ENCODE measurements around the gene N4BP2L2.
A peak's percentile ranks its signal among the peaks of the same experiment; 100 is the strongest.

N4BP2L2 gene

GRCh38 chr13:32542221-32542620, 3.6 kb upstream of the N4BP2L2 start:
- H3K4me3 ChIP-seq: no peak overlapping the region
- DNase-seq (ENCODE audit: low read depth, low spot score): no peak
- peaks cover 5% of the 10 kb centered on the region; the same call in 1 of the 2 replicates for H3K36me3 ChIP-seq (ENCODE audit: insufficient read depth, low read length)
- TF ChIP-seq EZH2 (IDR thresholded peaks at IDR 0.05) (no peak), POLR2AphosphoS5 (IDR thresholded peaks at IDR 0.05; ENCODE audit: borderline replicate concordance, low read depth, low read length) (no peak), FOXP2 (optimal IDR thresholded peaks at IDR 0.05; ENCODE audit: control extremely low read depth, extremely low read length, insufficient read depth) (no peak)
- no peak overlapping the region for H3K9ac ChIP-seq (ENCODE audit: insufficient read length)
- peaks cover 7% of the 10 kb centered on the region; the same call in 1 of the 2 replicates for H3K9me3 ChIP-seq (ENCODE audit: low read depth, low read length)
- H3K27ac ChIP-seq: no peak overlapping the region

- H3K9me3 ChIP-seq (ENCODE audit: low read depth, low read length): peaks cover 7% of the 10 kb centered on the region; the same call in 1 of the 2 replicates
- DNase-seq (ENCODE audit: low read depth, low spot score): no peak
- H3K27ac ChIP-seq: peak overlapping the region; percentile 92
- TF ChIP-seq EZH2 (IDR thresholded peaks at IDR 0.05) (no peak), FOXP2 (optimal IDR thresholded peaks at IDR 0.05; ENCODE audit: control extremely low read depth, extremely low read length, insufficient read depth) (no peak), POLR2AphosphoS5 (IDR thresholded peaks at IDR 0.05; ENCODE audit: borderline replicate concordance, low read depth, low read length) (no peak)
- peak overlapping the region; percentile 94 for H3K9ac ChIP-seq (ENCODE audit: insufficient read length)
- peak overlapping the region; percentile 94 for H3K4me3 ChIP-seq
- peaks cover 41% of the 10 kb centered on the region for H3K36me3 ChIP-seq (ENCODE audit: insufficient read depth, low read length)
These were observed 413 bp downstream of the N4BP2L2 start for GRCh38 chr13:32538143-32538620.

GRCh38 chr13:32537580-32538142, 934 bp downstream of the N4BP2L2 start:
- Histone ChIP-seq H3K27ac (peak overlapping the region; percentile 92), H3K9ac (ENCODE audit: insufficient read length) (peak overlapping the region; percentile 94), H3K36me3 (ENCODE audit: insufficient read depth, low read length) (peaks cover 45% of the 10 kb centered on the region), H3K4me3 (peak overlapping the region; percentile 94), H3K9me3 (ENCODE audit: low read depth, low read length) (peaks cover 7% of the 10 kb centered on the region; the same call in 1 of the 2 replicates)
- TF ChIP-seq EZH2 (IDR thresholded peaks at IDR 0.05): no peak
- no peak for TF ChIP-seq FOXP2 (optimal IDR thresholded peaks at IDR 0.05; ENCODE audit: control extremely low read depth, extremely low read length, insufficient read depth)
- TF ChIP-seq POLR2AphosphoS5 (IDR thresholded peaks at IDR 0.05; ENCODE audit: borderline replicate concordance, low read depth, low read length): no peak
- no peak for DNase-seq (ENCODE audit: low read depth, low spot score)

GRCh38 chr13:32535748-32536147, 2.8 kb downstream of the N4BP2L2 start:
- no peak for DNase-seq (ENCODE audit: low read depth, low spot score)
- Histone ChIP-seq H3K27ac (no peak overlapping the region), H3K4me3 (no peak overlapping the region), H3K36me3 (ENCODE audit: insufficient read depth, low read length) (peaks cover 54% of the 10 kb centered on the region), H3K9ac (ENCODE audit: insufficient read length) (no peak overlapping the region), H3K9me3 (ENCODE audit: low read depth, low read length) (peaks cover 7% of the 10 kb centered on the region; the same call in 1 of the 2 replicates)
- TF ChIP-seq EZH2 (IDR thresholded peaks at IDR 0.05) (no peak), FOXP2 (optimal IDR thresholded peaks at IDR 0.05; ENCODE audit: control extremely low read depth, extremely low read length, insufficient read depth) (no peak)

GRCh38 chr13:32535115-32535514, 3.5 kb downstream of the N4BP2L2 start:
- H3K9ac ChIP-seq (ENCODE audit: insufficient read length): no peak overlapping the region

GRCh38 chr13:32530841-32531253, 7.7 kb downstream of the N4BP2L2 start:
- TF ChIP-seq FOXP2 (optimal IDR thresholded peaks at IDR 0.05; ENCODE audit: control extremely low read depth, extremely low read length, insufficient read depth) (no peak), POLR2AphosphoS5 (IDR thresholded peaks at IDR 0.05; ENCODE audit: borderline replicate concordance, low read depth, low read length) (no peak), EZH2 (IDR thresholded peaks at IDR 0.05) (no peak)
- Histone ChIP-seq H3K9me3 (ENCODE audit: low read depth, low read length) (no peaks in the 10 kb centered on the region), H3K9ac (ENCODE audit: insufficient read length) (no peak overlapping the region), H3K27ac (no peak overlapping the region), H3K4me3 (no peak overlapping the region), H3K36me3 (ENCODE audit: insufficient read depth, low read length) (peaks cover 63% of the 10 kb centered on the region)
- DNase-seq (ENCODE audit: low read depth, low spot score): no peak

More at GRCh38 chr13:32535115-32535514, 3.5 kb downstream of the N4BP2L2 start:
- no peak for TF ChIP-seq FOXP2 (optimal IDR thresholded peaks at IDR 0.05; ENCODE audit: control extremely low read depth, extremely low read length, insufficient read depth)
- TF ChIP-seq EZH2 (IDR thresholded peaks at IDR 0.05): no peak
- no peak for TF ChIP-seq POLR2AphosphoS5 (IDR thresholded peaks at IDR 0.05; ENCODE audit: borderline replicate concordance, low read depth, low read length)
- Histone ChIP-seq H3K36me3 (ENCODE audit: insufficient read depth, low read length) (peaks cover 59% of the 10 kb centered on the region), H3K27ac (no peak overlapping the region), H3K9me3 (ENCODE audit: low read depth, low read length) (peaks cover 7% of the 10 kb centered on the region; the same call in 1 of the 2 replicates), H3K4me3 (no peak overlapping the region)
- no peak for DNase-seq (ENCODE audit: low read depth, low spot score)

GRCh38 chr13:32528358-32528757, 10.2 kb downstream of the N4BP2L2 start:
- no peak for TF ChIP-seq FOXP2 (optimal IDR thresholded peaks at IDR 0.05; ENCODE audit: control extremely low read depth, extremely low read length, insufficient read depth)
- TF ChIP-seq EZH2 (IDR thresholded peaks at IDR 0.05): no peak
- no peak for TF ChIP-seq POLR2AphosphoS5 (IDR thresholded peaks at IDR 0.05; ENCODE audit: borderline replicate concordance, low read depth, low read length)
- H3K27ac ChIP-seq: no peak overlapping the region
- H3K9me3 ChIP-seq (ENCODE audit: low read depth, low read length): no peaks in the 10 kb centered on the region
- no peak overlapping the region for H3K9ac ChIP-seq (ENCODE audit: insufficient read length)
- peaks cover 58% of the 10 kb centered on the region for H3K36me3 ChIP-seq (ENCODE audit: insufficient read depth, low read length)
- H3K4me3 ChIP-seq: no peak overlapping the region
- DNase-seq (ENCODE audit: low read depth, low spot score): no peak

- H3K4me3 ChIP-seq: no peak overlapping the region
- H3K9ac ChIP-seq (ENCODE audit: insufficient read length): no peak overlapping the region
- no peaks in the 10 kb centered on the region for H3K9me3 ChIP-seq (ENCODE audit: low read depth, low read length)
- no peak overlapping the region for H3K27ac ChIP-seq
- H3K36me3 ChIP-seq (ENCODE audit: insufficient read depth, low read length): peaks cover 60% of the 10 kb centered on the region
- no peak for DNase-seq (ENCODE audit: low read depth, low spot score)
- no peak for TF ChIP-seq FOXP2 (optimal IDR thresholded peaks at IDR 0.05; ENCODE audit: control extremely low read depth, extremely low read length, insufficient read depth)
- no peak for TF ChIP-seq POLR2AphosphoS5 (IDR thresholded peaks at IDR 0.05; ENCODE audit: borderline replicate concordance, low read depth, low read length)
- TF ChIP-seq EZH2 (IDR thresholded peaks at IDR 0.05): no peak
These were observed 11.4 kb downstream of the N4BP2L2 start for GRCh38 chr13:32527151-32527550.
